Stimulated activated CD4-positive, alpha-beta T cell treated with anti-CD3 and anti-CD28 coated beads, Interleukin-12 subunit alpha, Interleukin-12 subunit beta, amount 100 ng/mL, for 48 hours (primary cell): ENCODE results near the gene EYS.

Experiments
- DNase-seq, 3 donors: peaks; one replicate each; pipeline ENCODE4 v3.0.0-alpha.2; 2020; ENCODE audit warnings: low read depth in 2 of 3, low spot score in 1 of 3

EYS gene

GRCh38 chr6:64186592-64186991 is 1520.4 kb downstream of the EYS start:
- no peak for DNase-seq

DNA sequence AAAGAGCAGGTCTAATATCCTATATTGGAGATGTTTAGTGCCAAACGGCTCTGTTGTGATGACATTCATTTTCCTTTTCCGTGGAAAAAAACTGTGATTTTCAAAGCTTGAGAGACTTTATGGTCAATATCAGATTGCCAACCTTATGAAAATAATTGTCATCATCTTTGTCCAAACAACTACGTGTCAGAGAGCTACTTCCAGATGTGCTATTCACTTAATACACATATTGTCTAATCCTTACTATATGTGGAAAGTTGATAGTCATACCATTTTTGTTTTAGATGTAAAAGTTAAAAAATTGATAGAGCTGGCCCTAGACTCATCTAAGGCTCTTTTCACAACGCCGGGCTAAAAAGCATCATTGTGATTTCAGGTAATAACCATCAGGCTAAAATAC is 1521.4 kb downstream of the EYS start:
- no peak for DNase-seq

GRCh38 chr6:64175296-64175695 is 1531.7 kb downstream of the EYS start:
- no peak for DNase-seq

- no peak for DNase-seq
These were observed 1536.7 kb downstream of the EYS start for GRCh38 chr6:64170316-64170715.

DNA sequence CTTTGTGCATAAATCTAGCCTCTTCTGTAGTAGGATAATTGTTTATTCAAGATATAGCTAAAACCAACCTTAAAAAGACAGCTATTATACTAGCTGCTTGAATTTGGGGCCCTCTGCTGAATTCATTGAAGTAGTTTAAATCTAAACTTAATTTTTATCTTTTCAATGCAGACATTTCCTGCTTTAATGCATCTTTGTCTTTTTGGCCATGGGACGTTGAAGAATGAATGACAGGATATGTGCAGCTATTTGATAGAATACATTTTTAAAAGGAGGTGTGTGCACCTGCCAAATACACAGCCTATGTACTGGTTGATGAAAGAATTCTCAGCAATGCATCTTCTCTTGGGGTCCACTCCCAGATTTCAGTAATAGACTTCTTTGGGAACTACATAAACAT is 1546.5 kb downstream of the EYS start:
- no peak for DNase-seq

GRCh38 chr6:64155063-64155462 is 1552.0 kb downstream of the EYS start:
- DNase-seq = no peak

GRCh38 chr6:64146876-64147275 is 1560.2 kb downstream of the EYS start:
- no peak for DNase-seq

DNA sequence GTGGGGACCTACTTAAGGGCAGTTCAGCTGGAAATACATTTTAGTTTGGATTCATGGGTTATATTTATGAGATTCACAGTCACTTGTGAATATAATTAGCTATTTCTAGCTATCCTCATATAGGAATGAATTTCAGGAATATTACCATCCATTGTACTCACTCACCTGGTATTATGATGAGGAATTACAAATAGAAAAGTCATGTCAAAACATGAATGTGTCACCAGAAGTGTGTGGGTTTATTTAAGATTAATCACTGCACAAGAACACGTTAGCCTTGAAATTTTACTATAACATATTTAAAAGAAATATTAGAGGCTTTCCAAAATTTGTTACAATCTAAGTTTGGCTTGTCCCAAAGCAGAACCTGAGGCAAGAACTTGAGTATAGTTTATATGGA is 1560.9 kb downstream of the EYS start:
- no peak for DNase-seq

GRCh38 chr6:64145658-64146057 is 1561.4 kb downstream of the EYS start:
- DNase-seq = no peak

GRCh38 chr6:64143101-64143500 is 1563.9 kb downstream of the EYS start:
- no peak for DNase-seq

- DNase-seq = no peak
These were observed 1565.3 kb downstream of the EYS start for GRCh38 chr6:64141680-64142079.

DNA sequence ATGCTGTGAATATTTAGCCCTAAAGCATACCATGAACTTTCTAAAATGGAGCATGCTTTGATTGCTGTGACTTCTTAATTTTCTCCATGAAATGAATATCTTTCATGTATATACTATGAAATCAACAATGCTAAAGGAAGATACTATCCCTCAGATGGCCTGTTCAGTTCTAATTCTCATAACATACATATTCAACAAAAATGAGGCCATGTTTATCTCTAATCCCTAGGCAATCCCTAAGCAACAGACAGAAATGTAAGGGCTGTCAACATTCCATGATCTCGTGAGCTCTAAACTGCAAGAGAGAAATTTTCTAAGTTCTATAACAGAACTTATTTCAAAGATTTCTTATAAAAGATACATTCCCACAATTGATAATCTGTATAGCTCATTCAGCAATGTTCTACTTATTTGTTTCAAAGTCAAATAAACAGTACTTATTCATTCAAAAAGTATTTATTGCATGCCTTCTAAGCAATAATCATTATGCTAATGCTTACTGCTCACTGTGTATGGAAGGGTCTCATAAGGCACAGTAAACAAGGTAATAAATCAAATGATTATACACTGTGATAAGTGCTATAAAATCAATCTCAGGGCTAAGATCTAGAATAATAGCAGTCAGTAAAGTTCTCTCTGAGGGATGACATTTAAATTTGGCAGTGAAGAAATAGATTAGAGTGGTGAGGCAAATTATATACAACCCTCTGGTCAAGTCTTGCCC is 1578.6 kb downstream of the EYS start:
- DNase-seq = no peak

DNA sequence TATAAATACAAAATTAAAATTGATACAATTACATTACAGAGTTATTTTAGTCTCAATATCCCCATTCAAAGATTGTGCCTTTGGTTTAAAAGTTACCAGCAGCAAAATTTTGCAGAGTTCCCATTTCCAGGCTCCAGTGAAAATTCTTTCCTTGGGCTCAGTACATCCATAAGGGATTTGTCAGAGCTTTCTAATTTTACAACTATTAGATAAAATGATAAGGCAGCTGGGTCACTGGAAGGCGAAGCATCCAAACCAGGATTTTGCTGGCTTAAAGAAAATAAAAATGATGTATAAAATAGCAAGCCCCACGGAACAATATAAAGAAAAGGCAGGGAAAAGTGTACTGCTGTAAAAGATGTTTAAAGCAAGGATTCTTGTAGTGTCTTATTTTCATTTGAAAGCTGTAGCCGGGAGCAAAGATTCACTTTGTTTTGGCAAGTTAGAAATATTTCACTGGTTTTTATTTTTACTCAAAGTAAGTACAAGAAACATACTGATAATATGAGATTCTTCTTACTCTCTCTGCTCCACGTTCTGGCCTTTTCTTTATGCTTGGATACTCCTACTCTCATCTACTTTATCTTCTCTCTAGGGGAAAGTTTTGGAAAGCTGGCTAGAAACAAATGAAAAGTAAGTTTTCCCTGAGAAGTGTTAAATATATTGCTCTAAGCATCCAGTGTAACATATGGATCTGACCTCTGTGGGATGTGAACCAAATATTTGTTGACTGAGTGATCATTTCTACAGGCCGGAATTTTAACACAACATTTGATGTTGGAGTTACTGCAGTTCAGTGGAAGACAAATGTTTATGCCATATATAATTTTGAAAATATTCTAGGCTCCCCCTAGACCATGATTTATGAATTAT is 1583.0 kb downstream of the EYS start:
- no peak for DNase-seq

- DNase-seq = no peak
These were observed 1584.2 kb downstream of the EYS start for GRCh38 chr6:64122712-64123375.

DNA sequence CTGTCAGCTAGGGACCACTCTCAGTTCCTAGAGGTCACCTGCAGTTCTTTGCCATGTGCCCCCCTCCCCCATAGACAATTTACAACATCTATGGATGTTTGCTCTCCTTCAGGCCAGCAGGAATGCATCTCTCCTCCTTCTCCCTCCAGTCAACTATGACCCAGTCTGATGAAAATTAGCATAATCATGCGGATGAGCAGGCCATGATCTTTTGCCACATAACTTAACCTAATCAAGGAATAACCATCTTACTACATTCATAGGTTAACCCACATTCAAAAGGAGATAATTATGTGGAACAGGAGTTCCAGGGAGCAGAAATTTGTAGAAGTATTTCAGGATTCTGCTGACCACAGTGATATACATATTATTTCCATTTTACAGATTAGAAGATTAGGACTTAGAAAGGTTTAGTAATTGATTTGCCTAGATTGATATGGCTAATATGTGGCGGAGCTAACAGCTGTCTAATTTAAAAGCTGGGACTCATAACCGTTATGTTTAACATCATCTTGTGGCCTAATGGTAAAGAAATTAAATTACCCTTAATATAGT is 1585.9 kb downstream of the EYS start:
- no peak for DNase-seq

DNA sequence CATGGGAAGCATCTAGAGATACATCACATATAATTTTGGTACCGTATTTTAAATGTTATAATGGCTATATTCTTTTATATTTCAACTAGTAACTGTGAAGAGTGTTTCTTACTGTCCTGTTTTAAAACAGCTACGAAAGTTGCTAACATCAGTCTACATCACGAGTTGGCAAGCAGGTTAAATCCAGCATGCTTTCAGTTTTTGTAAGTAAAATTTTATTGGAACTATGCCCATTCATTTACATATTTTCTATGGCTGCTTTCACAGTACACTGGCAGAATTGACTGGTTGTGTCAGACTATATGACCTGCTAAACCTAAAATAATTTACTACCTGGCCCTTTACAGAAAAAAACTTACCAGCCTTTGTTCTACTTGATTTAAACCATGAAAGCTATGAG is 1593.3 kb downstream of the EYS start:
- no peak for DNase-seq

DNA sequence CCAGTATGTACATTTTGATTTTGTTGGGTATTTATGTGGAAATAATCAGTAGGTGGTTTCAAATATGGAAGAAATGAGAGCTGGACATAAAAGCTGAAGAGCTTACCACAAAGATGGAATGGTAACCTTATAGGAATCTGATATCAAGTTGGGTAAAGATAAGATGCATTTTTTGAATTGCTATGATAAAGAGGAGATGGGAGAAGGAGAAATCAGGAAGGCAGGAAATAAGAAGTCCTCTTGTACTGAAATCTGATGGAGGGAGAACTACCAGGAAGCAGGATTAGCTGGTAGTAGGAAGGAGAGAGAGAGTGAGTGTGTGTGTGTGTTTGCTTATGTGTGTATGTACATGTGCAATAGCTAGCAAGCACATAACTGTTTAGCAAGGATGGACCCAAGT is 1603.0 kb downstream of the EYS start:
- no peak for DNase-seq

DNA sequence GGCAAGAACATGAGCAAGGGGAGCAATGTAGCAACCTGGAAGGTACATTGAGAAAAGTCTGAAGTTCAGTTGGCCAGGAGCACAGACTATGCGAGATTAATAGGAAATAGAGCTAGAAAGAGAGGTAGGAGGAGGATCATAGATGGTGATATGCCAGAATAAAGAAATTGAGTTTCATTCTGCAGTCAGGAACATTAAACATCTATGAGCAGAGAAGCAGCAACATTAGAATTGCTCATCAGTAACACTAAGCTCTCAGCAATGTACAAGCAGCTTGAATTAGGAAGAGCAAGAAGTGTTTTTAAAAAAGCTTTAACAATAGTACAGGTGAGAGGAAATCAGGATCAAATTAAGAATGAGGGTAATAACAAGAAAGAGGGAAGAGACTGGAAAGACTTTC is 1603.5 kb downstream of the EYS start:
- no peak for DNase-seq

GRCh38 chr6:64100702-64101303 is 1606.2 kb downstream of the EYS start:
- DNase-seq = no peak

- no peak for DNase-seq
These were observed 1616.7 kb downstream of the EYS start for GRCh38 chr6:64090352-64090751.

DNA sequence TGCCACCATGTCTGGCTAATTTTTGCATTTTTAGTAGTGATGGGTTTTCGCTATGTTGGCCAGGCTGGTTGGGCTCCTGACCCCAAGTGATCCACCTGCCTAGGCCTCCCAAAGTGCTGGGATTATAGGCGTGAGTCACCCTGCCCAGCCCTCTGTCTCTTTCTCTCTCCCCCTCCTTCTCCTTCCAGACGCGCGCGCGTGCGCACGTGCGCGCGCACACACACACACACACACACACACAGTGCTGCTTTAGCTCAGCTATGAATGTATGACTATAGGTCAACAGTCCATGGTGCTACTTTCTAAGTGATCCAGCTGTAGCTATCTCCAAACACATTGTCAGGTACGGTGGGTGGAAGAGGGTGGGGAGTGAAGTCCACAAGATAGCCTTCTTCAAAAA is 1621.9 kb downstream of the EYS start:
- DNase-seq = no peak
